ENCODE results near the gene POLRMT.

- TF ChIP-seq, protein P1, sequence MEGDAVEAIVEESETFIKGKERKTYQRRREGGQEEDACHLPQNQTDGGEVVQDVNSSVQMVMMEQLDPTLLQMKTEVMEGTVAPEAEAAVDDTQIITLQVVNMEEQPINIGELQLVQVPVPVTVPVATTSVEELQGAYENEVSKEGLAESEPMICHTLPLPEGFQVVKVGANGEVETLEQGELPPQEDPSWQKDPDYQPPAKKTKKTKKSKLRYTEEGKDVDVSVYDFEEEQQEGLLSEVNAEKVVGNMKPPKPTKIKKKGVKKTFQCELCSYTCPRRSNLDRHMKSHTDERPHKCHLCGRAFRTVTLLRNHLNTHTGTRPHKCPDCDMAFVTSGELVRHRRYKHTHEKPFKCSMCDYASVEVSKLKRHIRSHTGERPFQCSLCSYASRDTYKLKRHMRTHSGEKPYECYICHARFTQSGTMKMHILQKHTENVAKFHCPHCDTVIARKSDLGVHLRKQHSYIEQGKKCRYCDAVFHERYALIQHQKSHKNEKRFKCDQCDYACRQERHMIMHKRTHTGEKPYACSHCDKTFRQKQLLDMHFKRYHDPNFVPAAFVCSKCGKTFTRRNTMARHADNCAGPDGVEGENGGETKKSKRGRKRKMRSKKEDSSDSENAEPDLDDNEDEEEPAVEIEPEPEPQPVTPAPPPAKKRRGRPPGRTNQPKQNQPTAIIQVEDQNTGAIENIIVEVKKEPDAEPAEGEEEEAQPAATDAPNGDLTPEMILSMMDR (conservative IDR thresholded peaks at IDR 0.05; ENCODE audit: low read depth, low read length) = no peak
- no peak for TF ChIP-seq EZH2 (IDR thresholded peaks at IDR 0.05; ENCODE audit: borderline replicate concordance, low read depth, low read length, poor library complexity, severe bottlenecking)
Measured at GRCh38 chr19:585551-586110, 47.7 kb downstream of the POLRMT start.
